22Rv1 (cell line): Measurements from ENCODE around the gene TOP3B.

ENCODE experiments used
- CTCF ChIP-seq: fragments of 450-650 bp; IDR thresholded peaks from 2 replicates; pipeline ENCODE4 v1.5.1; 2017; ENCODE audit warnings: mild to moderate bottlenecking
- ZFX ChIP-seq: fragments of 450-650 bp; IDR thresholded peaks from 2 replicates; pipeline ENCODE4 v1.6.1; 2017; ENCODE audit warnings: antibody characterized with exemption, borderline replicate concordance

DNA sequence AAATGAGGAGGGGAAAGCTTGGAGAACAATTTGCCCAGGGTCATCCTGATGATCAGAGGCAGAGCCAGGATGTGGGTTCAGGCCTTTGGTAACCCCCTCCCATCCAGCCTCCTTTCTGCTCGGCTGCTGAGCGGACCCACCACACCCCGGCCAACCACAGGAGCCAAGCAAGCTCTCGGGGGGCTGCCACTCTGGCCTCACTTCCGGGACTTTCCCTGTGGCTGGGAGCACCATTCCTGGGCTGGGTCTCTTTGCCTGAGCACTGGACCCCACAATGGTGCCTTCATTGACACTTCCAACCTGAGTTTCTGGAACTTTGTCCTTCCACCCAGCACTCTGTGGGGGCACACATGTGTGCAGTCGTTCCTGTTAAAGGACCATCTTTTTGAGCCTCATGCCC lies 9.8 kb downstream of the TOP3B start:
- TF ChIP-seq CTCF (no peak), ZFX (no peak)
